ENCODE results near the gene FOXB1. TPM values are rescaled to one million over a fixed set of nuclear protein-coding genes. Genes with fewer than 3 reads are reported as not detected.

Gene FOXB1
- total RNA-seq, result not detected

- in situ Hi-C loops (cut with MboI; ENCODE audit: low pct_ligation_motif_present in 1 of 4, low pct_unique_long_range_greater_than_20kb in 1 of 4, low sequenced_read_pairs in 3 of 4), result no loop called here
- no peak for TF ChIP-seq POLR2A (IDR thresholded peaks at IDR 0.05)
- no peak for TF ChIP-seq EP300 (IDR thresholded peaks at IDR 0.05; ENCODE audit: low read depth)
- TF ChIP-seq CTCF (IDR thresholded peaks at IDR 0.05), result no peak
- TF ChIP-seq POLR2AphosphoS5 (IDR thresholded peaks at IDR 0.05), result no peak
- Histone ChIP-seq H3K4me1 (peaks cover 17 to 36% (median 29%) of the 10 kb centered on the region in 4 donors), H3K27me3 (peaks cover 100% of the 10 kb centered on the region), H3K9me3 (no peaks in the 10 kb centered on the region), H3K36me3 (no peaks in the 10 kb centered on the region), H3K27ac (no peak within 1 kb of the TSS), H3K4me3 (peak within 1 kb of the TSS in 2 of 4 donors; percentile 32 to 58)
- intact Hi-C loops (cut with DNase I; ENCODE audit: low total_unique reads), result no loop called here
- DNase-seq, result no peak
- 31% methylated on average over 84 of the region's 84 CpGs; no CpG with 5 or more reads in 1 of the 2 donors for WGBS, 2 donors (ENCODE audit: low coverage in 1 of 2)
Observed at GRCh38 chr15:60004009-60004845, at the start of gene FOXB1. FOXB1 (plus strand) TSS chr15:60004311; CDS start chr15:60004964, 653 bp downstream.

GRCh38 chr15:59958288-59958687 lies 45.8 kb upstream of the FOXB1 start:
- intact Hi-C loops (cut with DNase I; ENCODE audit: low total_unique reads), result no loop called here
- Histone ChIP-seq H3K4me3 (no peak overlapping the region), H3K27me3 (no peaks in the 10 kb centered on the region)

GRCh38 chr15:59960318-59960717 lies 43.8 kb upstream of the FOXB1 start:
- Histone ChIP-seq H3K9me3 (peaks cover 20 to 25% of the 10 kb centered on the region in 2 donors), H3K27me3 (no peaks in the 10 kb centered on the region), H3K36me3 (no peaks in the 10 kb centered on the region), H3K27ac (no peak overlapping the region), H3K4me1 (no peaks in the 10 kb centered on the region), H3K4me3 (no peak overlapping the region)
- in situ Hi-C loops (cut with MboI; ENCODE audit: low pct_ligation_motif_present in 1 of 4, low pct_unique_long_range_greater_than_20kb in 1 of 4, low sequenced_read_pairs in 3 of 4), result no loop called here
- intact Hi-C loops (cut with DNase I; ENCODE audit: low total_unique reads), result loop anchor here (10.0 kb wide), 1 partner anchor 86 kb away; no protein-coding TSS in a partner anchor
- TF ChIP-seq POLR2A (IDR thresholded peaks at IDR 0.05) (no peak), CTCF (IDR thresholded peaks at IDR 0.05) (no peak), POLR2AphosphoS5 (IDR thresholded peaks at IDR 0.05) (no peak), EP300 (IDR thresholded peaks at IDR 0.05; ENCODE audit: low read depth) (no peak)
- DNase-seq, result no peak

More at GRCh38 chr15:59958288-59958687, 45.8 kb upstream of the FOXB1 start:
- H3K9me3 ChIP-seq, result peaks cover 20 to 25% of the 10 kb centered on the region in 2 donors
- no peak overlapping the region for H3K27ac ChIP-seq
- H3K36me3 ChIP-seq, result no peaks in the 10 kb centered on the region
- in situ Hi-C loops (cut with MboI; ENCODE audit: low pct_ligation_motif_present in 1 of 4, low pct_unique_long_range_greater_than_20kb in 1 of 4, low sequenced_read_pairs in 3 of 4), result no loop called here
- TF ChIP-seq POLR2AphosphoS5 (IDR thresholded peaks at IDR 0.05) (no peak), CTCF (IDR thresholded peaks at IDR 0.05) (no peak), EP300 (IDR thresholded peaks at IDR 0.05; ENCODE audit: low read depth) (no peak), POLR2A (IDR thresholded peaks at IDR 0.05) (no peak)
- DNase-seq, result no peak
- H3K4me1 ChIP-seq, result peaks cover 0 to 3% (median 0%) of the 10 kb centered on the region in 4 donors

- H3K9me3 ChIP-seq, result peaks cover 20 to 23% of the 10 kb centered on the region in 2 donors
- TF ChIP-seq POLR2A (IDR thresholded peaks at IDR 0.05), result no peak
- TF ChIP-seq CTCF (IDR thresholded peaks at IDR 0.05), result no peak
- TF ChIP-seq POLR2AphosphoS5 (IDR thresholded peaks at IDR 0.05), result no peak
- no peak for TF ChIP-seq EP300 (IDR thresholded peaks at IDR 0.05; ENCODE audit: low read depth)
- in situ Hi-C loops (cut with MboI; ENCODE audit: low pct_ligation_motif_present in 1 of 4, low pct_unique_long_range_greater_than_20kb in 1 of 4, low sequenced_read_pairs in 3 of 4), result no loop called here
- no peak for DNase-seq
- no peaks in the 10 kb centered on the region for H3K4me1 ChIP-seq
- H3K27me3 ChIP-seq, result no peaks in the 10 kb centered on the region
- intact Hi-C loops (cut with DNase I; ENCODE audit: low total_unique reads), result loop anchor here (10.0 kb wide), 1 partner anchor 89 kb away; no protein-coding TSS in a partner anchor
- no peak overlapping the region for H3K4me3 ChIP-seq
- no peak overlapping the region for H3K27ac ChIP-seq
- H3K36me3 ChIP-seq, result no peaks in the 10 kb centered on the region
- WGBS, 2 donors (ENCODE audit: low coverage in 1 of 2), result 82 to 94% methylated on average over 1 of the region's 1 CpG
Observed at GRCh38 chr15:59963322-59963721, 40.8 kb upstream of the FOXB1 start.

All from transverse colon (tissue), 4 donors.